GM18511 (cell line): ENCODE measurements around the gene SDC3.
"Not testable (repeated sequence)": the region's sequence is repeated elsewhere in the genome, so short reads cannot be mapped to it uniquely, and the experiment has no call there.

Experiments
- ATAC-seq: cut with Tn5 transposase; IDR thresholded peaks from one replicate; pipeline ENCODE4 v1.9.1; 2021; ENCODE audit warnings: mild to moderate bottlenecking, moderate library complexity; ENCODE audit not compliant: unreplicated experiment

SDC3 gene, protein sequence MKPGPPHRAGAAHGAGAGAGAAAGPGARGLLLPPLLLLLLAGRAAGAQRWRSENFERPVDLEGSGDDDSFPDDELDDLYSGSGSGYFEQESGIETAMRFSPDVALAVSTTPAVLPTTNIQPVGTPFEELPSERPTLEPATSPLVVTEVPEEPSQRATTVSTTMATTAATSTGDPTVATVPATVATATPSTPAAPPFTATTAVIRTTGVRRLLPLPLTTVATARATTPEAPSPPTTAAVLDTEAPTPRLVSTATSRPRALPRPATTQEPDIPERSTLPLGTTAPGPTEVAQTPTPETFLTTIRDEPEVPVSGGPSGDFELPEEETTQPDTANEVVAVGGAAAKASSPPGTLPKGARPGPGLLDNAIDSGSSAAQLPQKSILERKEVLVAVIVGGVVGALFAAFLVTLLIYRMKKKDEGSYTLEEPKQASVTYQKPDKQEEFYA

GRCh38 chr1:30908696-30909364 is at the start of gene SDC3:
SDC3 (minus strand) TSS chr1:30908758; CDS start chr1:30908586, 172 bp downstream.
- ATAC-seq = no peak

- no peak for ATAC-seq
Measured at GRCh38 chr1:30957560-30958222, 49.1 kb upstream of the SDC3 start.

- no peak for ATAC-seq
Measured at GRCh38 chr1:30955448-30956015, 47.0 kb upstream of the SDC3 start.

DNA sequence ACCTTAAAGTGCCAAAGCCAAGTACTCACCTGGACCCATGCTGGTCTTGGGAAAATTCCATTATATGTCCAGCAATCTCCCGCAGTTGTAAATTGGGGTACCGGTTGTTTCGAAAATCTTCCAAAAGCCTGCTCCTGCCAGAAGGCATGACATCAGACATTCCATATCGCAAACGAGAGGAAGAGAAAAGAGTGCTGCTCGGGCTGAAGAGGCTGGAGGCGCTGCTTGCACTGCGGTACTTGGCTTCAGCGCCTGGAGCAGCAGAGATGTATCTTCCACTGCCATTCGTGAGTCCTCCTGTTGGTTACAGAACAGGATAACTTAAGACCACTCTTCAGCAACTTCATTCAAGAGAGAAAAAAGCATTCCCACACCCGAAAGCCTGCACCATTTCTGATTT is 45.1 kb upstream of the SDC3 start:
- ATAC-seq = no peak

DNA sequence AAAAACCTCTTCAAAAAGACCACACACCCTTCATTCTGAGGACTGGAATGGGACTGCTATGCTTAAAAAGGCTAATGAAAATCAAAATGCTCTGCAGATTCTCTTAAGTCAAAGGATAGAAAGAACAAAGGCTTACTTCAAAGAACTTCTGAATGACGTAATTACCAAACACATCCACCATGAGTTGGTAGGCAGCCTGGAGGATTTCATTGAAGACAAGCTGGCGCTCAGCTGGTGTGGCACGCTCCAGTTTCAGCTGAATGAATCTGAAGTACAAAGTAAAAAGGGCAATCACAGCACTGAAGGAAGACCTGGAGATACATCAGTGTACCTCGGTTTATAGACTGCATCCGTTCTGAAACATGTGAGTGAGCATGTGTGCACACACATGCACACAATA is 43.5 kb upstream of the SDC3 start:
- ATAC-seq = no peak

DNA sequence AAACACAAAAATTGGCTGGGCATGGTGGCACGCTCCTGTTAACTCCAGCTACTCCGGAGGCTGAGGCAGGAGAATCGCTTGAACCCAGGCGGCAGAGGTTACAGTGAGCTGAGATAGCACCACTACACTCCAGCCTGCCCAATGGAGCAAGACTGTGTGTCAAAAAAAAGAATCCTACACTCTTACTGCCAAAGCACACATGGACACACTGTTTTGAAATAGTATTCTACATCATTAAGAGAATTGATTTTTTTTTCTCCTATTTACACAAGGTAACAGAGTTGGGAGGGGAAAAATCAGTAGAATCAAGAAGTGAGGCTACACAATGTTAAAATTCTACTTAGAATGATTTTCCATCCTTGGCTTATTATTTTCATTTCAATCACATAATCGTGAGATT is 42.1 kb upstream of the SDC3 start:
- no peak for ATAC-seq

- ATAC-seq = no peak
Measured at GRCh38 chr1:30950053-30950452, 41.5 kb upstream of the SDC3 start.

DNA sequence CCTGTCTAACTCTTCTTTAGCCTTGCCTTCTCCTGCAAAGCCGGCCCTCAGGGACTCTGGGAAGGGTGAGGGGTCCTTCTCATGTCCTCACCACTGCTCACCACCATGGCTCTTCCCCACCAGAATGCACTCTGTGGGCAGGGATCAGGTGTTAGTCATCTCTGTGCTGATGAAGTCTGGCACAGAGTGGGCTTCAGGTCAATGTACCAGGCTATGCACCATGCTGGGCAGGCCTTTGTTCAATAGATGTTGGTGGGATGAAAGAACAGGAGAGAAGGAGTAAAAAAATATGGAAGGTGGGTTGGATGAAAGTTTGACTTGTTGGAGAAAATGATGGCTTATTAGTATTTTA is 40.9 kb upstream of the SDC3 start:
- ATAC-seq = not testable (repeated sequence)

DNA sequence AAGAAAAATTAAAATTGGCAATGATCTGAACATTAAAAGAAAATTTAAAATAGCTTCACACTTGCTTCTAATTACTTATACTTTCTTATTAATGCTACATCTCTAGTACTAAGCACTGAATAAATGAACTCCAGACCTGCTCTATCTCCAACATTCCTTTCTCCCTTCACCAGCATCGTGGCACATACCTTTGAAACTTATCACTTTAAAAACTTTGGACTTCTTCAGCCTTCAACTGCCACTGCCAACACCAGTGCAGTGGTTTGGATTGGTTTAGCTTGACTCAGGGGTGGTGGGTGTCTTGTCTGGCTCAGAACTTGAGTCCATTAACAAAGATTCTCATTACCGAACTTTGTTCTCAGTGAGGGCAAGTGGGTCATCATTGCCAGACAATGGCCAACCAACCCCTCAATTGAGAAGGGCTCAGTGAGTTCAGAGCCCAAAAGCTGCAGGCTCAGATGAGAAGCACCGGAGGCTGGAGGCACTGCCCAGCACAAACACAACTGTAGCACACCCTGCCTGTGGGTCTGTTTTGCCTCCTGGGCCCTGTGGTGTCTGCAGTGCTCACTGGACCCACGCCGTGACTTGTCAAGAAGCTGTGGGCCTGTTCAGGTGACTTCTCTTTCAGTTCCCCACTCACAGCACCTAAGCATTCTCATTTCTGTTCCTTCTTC is 40.4 kb upstream of the SDC3 start:
- not testable (repeated sequence) for ATAC-seq

- ATAC-seq = no peak
Measured at GRCh38 chr1:30948278-30948677, 39.7 kb upstream of the SDC3 start.

DNA sequence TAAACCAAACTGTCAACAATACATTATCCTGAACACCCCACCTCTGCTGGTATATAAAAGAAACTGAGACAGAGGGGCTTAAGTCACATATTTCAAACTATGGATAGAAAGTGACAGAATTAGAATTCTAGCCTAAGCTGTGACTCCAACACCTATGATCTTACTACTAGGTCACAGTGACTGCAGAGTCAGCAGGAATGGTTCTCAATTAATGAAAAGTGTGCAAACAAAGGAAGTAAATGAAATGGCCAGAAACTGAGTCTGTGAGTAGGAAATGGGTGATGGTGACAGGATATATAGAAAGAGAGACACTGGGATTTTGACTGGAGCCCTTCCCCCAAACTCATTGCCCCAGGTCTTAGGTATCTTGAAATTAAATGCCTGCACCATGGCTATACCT is 38.7 kb upstream of the SDC3 start:
- no peak for ATAC-seq

- no peak for ATAC-seq
Measured at GRCh38 chr1:30942326-30942963, 33.9 kb upstream of the SDC3 start.

GRCh38 chr1:30940541-30940940 is 32.0 kb upstream of the SDC3 start:
- ATAC-seq = no peak

GRCh38 chr1:30936541-30937171 is 28.1 kb upstream of the SDC3 start:
- no peak for ATAC-seq

GRCh38 chr1:30935758-30936157 is 27.2 kb upstream of the SDC3 start:
- ATAC-seq = not testable (repeated sequence)

DNA sequence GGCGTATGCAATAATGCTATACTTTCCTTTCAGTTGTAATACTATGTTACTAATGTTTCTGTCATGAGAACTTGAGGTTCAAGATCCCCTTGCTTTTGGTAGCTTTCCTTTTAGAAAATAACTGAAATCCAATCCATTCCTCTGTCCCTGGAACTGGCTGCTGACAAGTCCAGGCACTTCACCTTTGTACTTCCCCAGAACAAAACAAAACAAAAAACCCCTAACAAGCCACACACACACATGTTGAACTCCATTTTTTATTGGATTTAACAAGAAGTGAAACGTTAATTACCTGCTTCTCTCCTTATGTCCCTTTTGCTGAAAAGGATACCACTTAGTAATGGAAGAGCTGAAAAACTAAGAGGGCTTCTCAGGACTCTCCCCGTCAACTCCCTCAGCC is 26.1 kb upstream of the SDC3 start:
- no peak for ATAC-seq

DNA sequence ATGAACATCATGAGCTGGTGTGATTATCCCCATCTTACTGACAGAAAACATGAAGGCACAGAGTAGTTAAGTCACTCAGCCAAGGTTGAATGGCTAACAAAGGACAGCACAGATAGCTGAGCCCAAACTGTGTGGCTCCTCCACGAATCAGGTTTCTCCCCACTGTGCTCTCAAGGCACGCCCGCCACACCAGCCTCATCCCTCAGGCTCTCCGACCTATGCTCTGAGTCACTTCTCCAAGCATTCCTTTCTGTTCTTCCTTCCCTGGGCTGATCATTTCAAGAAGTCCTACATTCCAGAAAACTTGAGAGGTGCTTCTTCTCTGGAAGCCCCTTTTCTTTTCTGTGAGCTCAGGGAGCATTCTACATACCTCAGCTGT is 25.3 kb upstream of the SDC3 start:
- no peak for ATAC-seq

GRCh38 chr1:30930631-30931173 is 22.1 kb upstream of the SDC3 start:
- no peak for ATAC-seq

GRCh38 chr1:30929944-30930525 is 21.5 kb upstream of the SDC3 start:
- ATAC-seq = no peak
